Progenitor cell of endocrine pancreas (in vitro differentiated cells): ENCODE results near the gene VPS51. TPM values are rescaled to one million over a fixed set of nuclear protein-coding genes. Genes with fewer than 3 reads are reported as not detected.

ENCODE experiments used
- DNase-seq: peaks from one replicate; pipeline ENCODE4 v3.0.0; 2021; ENCODE audit warnings: low spot score; ENCODE audit not compliant: unreplicated experiment
- H3K27ac Mint-ChIP-seq: 2 replicates; pipeline ENCODE4 v1.8.0; 2021; ENCODE audit warnings: mild to moderate bottlenecking, moderate library complexity, mixed read lengths
- H3K27me3 Mint-ChIP-seq: 2 replicates; pipeline ENCODE4 v1.8.0; 2021; ENCODE audit warnings: mixed read lengths
- H3K36me3 Mint-ChIP-seq: 2 replicates; pipeline ENCODE4 v1.8.0; 2022; ENCODE audit warnings: mixed read lengths; ENCODE audit not compliant: insufficient read depth
- H3K4me1 Mint-ChIP-seq: 2 replicates; pipeline ENCODE4 v1.8.0; 2021; ENCODE audit warnings: low read depth, mixed read lengths
- H3K4me3 Mint-ChIP-seq: 2 replicates; pipeline ENCODE4 v1.8.0; 2021; ENCODE audit warnings: low read depth, mild to moderate bottlenecking, moderate library complexity, mixed read lengths
- H3K9me3 Mint-ChIP-seq: 2 replicates; pipeline ENCODE4 v1.8.0; 2021; ENCODE audit warnings: low read depth, mixed read lengths
- CTCF ChIP-seq: fragments of 200-600 bp; sonication (generic); IDR thresholded peaks from one replicate; pipeline ENCODE4 v1.5.0; 2021; ENCODE audit warnings: antibody characterized with exemption, mild to moderate bottlenecking; ENCODE audit not compliant: unreplicated experiment
- total RNA-seq: library from RNA; stranded (reverse); gene quantifications from 2 replicates; pipeline ENCODE4 v1.2.1, GENCODE V29; 2021

Gene VPS51
- total RNA-seq, 1 donor from 2014 or later, result 112 TPM

- H3K9me3 Mint-ChIP-seq, result no peaks in the 10 kb centered on the region
- DNase-seq, result no peak
- no peaks in the 10 kb centered on the region for H3K4me1 Mint-ChIP-seq
- H3K27ac Mint-ChIP-seq, result no peak overlapping the region
- no peak for TF ChIP-seq CTCF
- peaks cover 6% of the 10 kb centered on the region for H3K27me3 Mint-ChIP-seq
- no peak overlapping the region for H3K4me3 Mint-ChIP-seq
- no peaks in the 10 kb centered on the region for H3K36me3 Mint-ChIP-seq
Observed at GRCh38 chr11:65055538-65055937, 40.5 kb upstream of the VPS51 start.

- DNase-seq, result no peak
- Mint-ChIP-seq H3K4me3 (no peak overlapping the region), H3K4me1 (no peaks in the 10 kb centered on the region), H3K9me3 (no peaks in the 10 kb centered on the region), H3K27me3 (peaks cover 6% of the 10 kb centered on the region), H3K27ac (no peak overlapping the region), H3K36me3 (no peaks in the 10 kb centered on the region)
- TF ChIP-seq CTCF, result no peak
Observed at GRCh38 chr11:65056999-65057398, 39.0 kb upstream of the VPS51 start.

GRCh38 chr11:65057526-65057925 is 38.5 kb upstream of the VPS51 start:
- no peak for TF ChIP-seq CTCF
- no peaks in the 10 kb centered on the region for H3K9me3 Mint-ChIP-seq
- H3K36me3 Mint-ChIP-seq, result no peaks in the 10 kb centered on the region
- no peak overlapping the region for H3K27ac Mint-ChIP-seq
- no peaks in the 10 kb centered on the region for H3K4me1 Mint-ChIP-seq
- no peak overlapping the region for H3K4me3 Mint-ChIP-seq
- no peak for DNase-seq
- peaks cover 6% of the 10 kb centered on the region for H3K27me3 Mint-ChIP-seq

- no peak overlapping the region for H3K4me3 Mint-ChIP-seq
- H3K4me1 Mint-ChIP-seq, result no peaks in the 10 kb centered on the region
- no peaks in the 10 kb centered on the region for H3K9me3 Mint-ChIP-seq
- no peak for TF ChIP-seq CTCF
- DNase-seq, result no peak
- no peaks in the 10 kb centered on the region for H3K36me3 Mint-ChIP-seq
- peaks cover 6% of the 10 kb centered on the region for H3K27me3 Mint-ChIP-seq
- no peak overlapping the region for H3K27ac Mint-ChIP-seq
Observed at GRCh38 chr11:65058012-65058411, 38.0 kb upstream of the VPS51 start.

- H3K36me3 Mint-ChIP-seq, result no peaks in the 10 kb centered on the region
- H3K9me3 Mint-ChIP-seq, result no peaks in the 10 kb centered on the region
- H3K4me1 Mint-ChIP-seq, result no peaks in the 10 kb centered on the region
- DNase-seq, result no peak
- H3K4me3 Mint-ChIP-seq, result no peak within 1 kb of the TSS
- peak within 1 kb of the TSS; percentile 37 for H3K27ac Mint-ChIP-seq
- H3K27me3 Mint-ChIP-seq, result peaks cover 6% of the 10 kb centered on the region
- TF ChIP-seq CTCF, result no peak
Observed at GRCh38 chr11:65058419-65059054, 37.5 kb upstream of the VPS51 start, which contains the start of gene NAALADL1. TSS of gene NAALADL1 (minus strand) at chr11:65058553. CDS start at chr11:65058521, 32 bp downstream.
